ENCODE data around the gene DMPK. TPM values are rescaled to one million over a fixed set of nuclear protein-coding genes. Genes with fewer than 3 reads are reported as not detected.

Gene DMPK
- total RNA-seq, 2 donors from 2014 or later: 57.9 to 81.4 TPM

GRCh38 chr19:45816236-45817009 is 34.1 kb upstream of the DMPK start:
- no peak for DNase-seq
- no peak overlapping the region for H3K4me3 ChIP-seq
- TF ChIP-seq POLR2A (IDR thresholded peaks at IDR 0.05) (no peak), CTCF (IDR thresholded peaks at IDR 0.05) (no peak)
- no peaks in the 10 kb centered on the region for H3K27me3 ChIP-seq
- H3K36me3 ChIP-seq (replicated peaks in 1 of 2; ENCODE audit: insufficient read depth in 1 of 2, low read depth in 2 of 2): no peaks in the 10 kb centered on the region
- no peaks in the 10 kb centered on the region for H3K9me3 ChIP-seq
- intact Hi-C loops (cut with DNase I): loop anchor here (5.0 kb wide), 1 partner anchor 191 kb away; no protein-coding TSS in a partner anchor
- no peak for ATAC-seq
- H3K27ac ChIP-seq: no peak overlapping the region
- H3K4me1 ChIP-seq: peaks cover 6% of the 10 kb centered on the region
- 40 to 64% methylated on average over 1 to 17 of the region's 18 CpGs for WGBS, 2 donors

DNA sequence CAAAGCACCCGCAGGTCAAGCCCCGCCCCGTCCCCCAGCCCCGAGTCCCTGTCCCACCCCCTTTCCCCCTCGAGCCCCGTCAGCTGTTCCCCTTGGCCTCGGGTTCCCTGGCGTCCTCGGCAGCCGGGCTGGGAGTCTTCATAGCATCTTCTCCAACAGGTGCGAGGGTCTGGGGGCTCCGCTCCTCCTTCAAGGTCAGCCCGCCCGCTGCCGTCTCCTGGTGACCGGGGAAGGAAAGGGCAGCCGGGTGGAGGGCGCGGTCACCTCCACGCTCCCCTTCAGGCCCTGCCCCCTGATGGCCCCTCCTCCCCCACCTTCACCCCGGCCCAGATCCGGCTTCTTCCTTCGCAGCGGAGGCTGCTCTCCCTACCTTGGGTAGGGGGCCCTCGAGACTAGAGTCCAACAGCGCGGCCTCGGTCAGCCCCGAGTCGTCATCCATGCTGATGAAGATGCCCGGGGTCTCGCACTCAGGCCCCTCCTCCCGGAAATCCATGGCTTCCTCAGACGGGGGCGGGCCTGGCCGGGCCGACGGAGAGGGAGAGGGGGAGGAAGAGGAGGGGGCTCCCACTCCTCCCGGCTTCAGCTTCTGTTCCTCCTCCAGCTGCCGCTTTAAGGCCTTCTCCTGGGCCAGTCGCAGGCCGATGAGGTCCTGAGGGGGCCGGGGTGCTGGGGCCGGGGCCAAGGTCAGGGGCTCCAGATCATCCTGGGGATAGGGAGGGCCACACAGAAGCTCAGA is 33.4 kb upstream of the DMPK start:
- Histone ChIP-seq H3K36me3 (replicated peaks in 1 of 2; ENCODE audit: insufficient read depth in 1 of 2, low read depth in 2 of 2) (no peaks in the 10 kb centered on the region), H3K9me3 (no peaks in the 10 kb centered on the region), H3K4me3 (no peak overlapping the region), H3K4me1 (peaks cover 6% of the 10 kb centered on the region), H3K27me3 (no peaks in the 10 kb centered on the region), H3K27ac (no peak overlapping the region)
- TF ChIP-seq POLR2A (IDR thresholded peaks at IDR 0.05) (no peak), CTCF (IDR thresholded peaks at IDR 0.05) (no peak)
- intact Hi-C loops (cut with DNase I): loop anchor here (5.0 kb wide), 1 partner anchor 192 kb away; no protein-coding TSS in a partner anchor
- ATAC-seq: no peak
- WGBS, 2 donors: 50 to 58% methylated on average over 21 to 31 of the region's 44 CpGs
- no peak for DNase-seq

GRCh38 chr19:45814851-45815480 is 32.7 kb upstream of the DMPK start, which contains the start of gene RSPH6A:
RSPH6A (minus strand) TSS chr19:45815308; CDS start chr19:45815176, 132 bp downstream.
- no peak within 1 kb of the TSS for H3K4me3 ChIP-seq
- no peak for DNase-seq
- H3K4me1 ChIP-seq: peaks cover 6% of the 10 kb centered on the region
- ATAC-seq: no peak
- WGBS, 2 donors: 65 to 72% methylated on average over 25 to 32 of the region's 40 CpGs
- TF ChIP-seq CTCF (IDR thresholded peaks at IDR 0.05): no peak
- TF ChIP-seq POLR2A (IDR thresholded peaks at IDR 0.05): no peak
- H3K9me3 ChIP-seq: no peaks in the 10 kb centered on the region
- H3K27ac ChIP-seq: no peak within 1 kb of the TSS
- no peaks in the 10 kb centered on the region for H3K27me3 ChIP-seq
- intact Hi-C loops (cut with DNase I): loop anchor here (5.0 kb wide), 1 partner anchor 192 kb away; no protein-coding TSS in a partner anchor
- H3K36me3 ChIP-seq (replicated peaks in 1 of 2; ENCODE audit: insufficient read depth in 1 of 2, low read depth in 2 of 2): no peaks in the 10 kb centered on the region

DNA sequence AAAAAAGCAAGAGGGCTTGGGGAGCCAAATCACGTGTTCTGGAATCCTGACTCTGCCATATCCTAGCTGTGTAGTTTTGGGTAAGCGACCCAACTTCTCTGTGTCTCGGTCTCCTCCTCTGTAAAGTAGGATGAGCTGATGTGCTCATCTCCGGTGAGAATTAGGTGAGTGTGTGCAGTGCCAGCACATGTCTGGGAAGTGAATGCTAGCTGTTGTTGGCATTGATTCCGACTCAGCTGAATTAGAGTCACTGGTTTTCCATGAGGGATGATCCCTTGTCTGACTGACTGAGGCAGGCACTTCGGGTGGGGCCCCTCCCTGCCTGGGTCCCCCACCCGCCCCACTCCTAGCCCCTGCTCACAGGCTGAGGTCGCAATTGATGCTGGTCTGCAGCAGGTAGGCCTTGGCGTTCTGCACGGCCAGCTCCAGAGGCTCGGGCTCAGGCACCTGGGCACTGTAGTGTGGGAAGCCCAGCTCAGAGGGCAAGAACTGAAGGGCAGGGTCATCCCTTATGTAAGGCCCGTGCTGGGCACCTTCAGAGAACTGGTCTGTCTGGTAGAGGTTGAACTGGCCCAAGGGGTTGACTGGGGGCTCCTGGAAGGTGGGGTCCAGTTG is 32.0 kb upstream of the DMPK start:
- TF ChIP-seq POLR2A (IDR thresholded peaks at IDR 0.05) (no peak), CTCF (IDR thresholded peaks at IDR 0.05) (no peak)

More for the DNA sequence above, 32.0 kb upstream of the DMPK start:
- H3K4me3 ChIP-seq: no peak overlapping the region
- H3K9me3 ChIP-seq: no peaks in the 10 kb centered on the region
- no peaks in the 10 kb centered on the region for H3K36me3 ChIP-seq (replicated peaks in 1 of 2; ENCODE audit: insufficient read depth in 1 of 2, low read depth in 2 of 2)
- H3K4me1 ChIP-seq: peaks cover 6% of the 10 kb centered on the region
- no peak for DNase-seq
- no peak for ATAC-seq
- H3K27me3 ChIP-seq: no peaks in the 10 kb centered on the region
- 78 to 88% methylated on average over 4 to 12 of the region's 12 CpGs for WGBS, 2 donors
- intact Hi-C loops (cut with DNase I): no loop called here
- no peak overlapping the region for H3K27ac ChIP-seq

All from body of pancreas (tissue), 4 donors.